Embryonic facial prominence (tissue), 1 donor: ENCODE data around the gene NEK5.
"Not testable (repeated sequence)": the region's sequence is repeated elsewhere in the genome, so short reads cannot be mapped to it uniquely, and the experiment has no call there.

Source experiments
- DNase-seq: peaks from one replicate; pipeline ENCODE4 v3.0.0-alpha.2; 2016; ENCODE audit errors: extremely low spot score

NEK5 gene

GRCh38 chr13:52079891-52080290 is 49.0 kb downstream of the NEK5 start:
- DNase-seq = not testable (repeated sequence)

GRCh38 chr13:52070929-52071523 is 57.8 kb downstream of the NEK5 start:
- no peak for DNase-seq

- DNase-seq = no peak
These were observed 61.6 kb downstream of the NEK5 start for GRCh38 chr13:52067237-52067636.

- no peak for DNase-seq
These were observed 67.3 kb downstream of the NEK5 start for GRCh38 chr13:52061587-52061986.

- not testable (repeated sequence) for DNase-seq
These were observed 67.8 kb downstream of the NEK5 start for GRCh38 chr13:52061064-52061463.

GRCh38 chr13:52053460-52053859 is 75.4 kb downstream of the NEK5 start:
- DNase-seq = no peak

GRCh38 chr13:52051400-52051799 is 77.5 kb downstream of the NEK5 start:
- DNase-seq = no peak

- DNase-seq = no peak
These were observed 80.4 kb downstream of the NEK5 start for GRCh38 chr13:52048516-52048915.

- DNase-seq = no peak
These were observed 81.4 kb downstream of the NEK5 start for GRCh38 chr13:52047463-52047862.

- no peak for DNase-seq
These were observed 85.2 kb downstream of the NEK5 start for GRCh38 chr13:52043675-52044074.

- no peak for DNase-seq
These were observed 92.8 kb downstream of the NEK5 start for GRCh38 chr13:52036037-52036436.

- no peak for DNase-seq
These were observed 94.2 kb downstream of the NEK5 start for GRCh38 chr13:52034616-52035226.

GRCh38 chr13:52033039-52033438 is 95.8 kb downstream of the NEK5 start:
- DNase-seq = no peak

- DNase-seq = not testable (repeated sequence)
These were observed 98.5 kb downstream of the NEK5 start for GRCh38 chr13:52030401-52030800.

- DNase-seq = no peak
These were observed 99.3 kb downstream of the NEK5 start for GRCh38 chr13:52029569-52029968.

- no peak for DNase-seq
These were observed 101.0 kb downstream of the NEK5 start for GRCh38 chr13:52027832-52028231.

- DNase-seq = no peak
These were observed 102.6 kb downstream of the NEK5 start for GRCh38 chr13:52026246-52026626.

GRCh38 chr13:52025475-52026245 is 103.2 kb downstream of the NEK5 start:
- DNase-seq = no peak

- no peak for DNase-seq
These were observed 104.4 kb downstream of the NEK5 start, which contains the start of gene UTP14C for GRCh38 chr13:52024481-52024880. UTP14C (plus strand) TSS chr13:52024691; CDS start chr13:52028805, 4,114 bp downstream.

- no peak for DNase-seq
These were observed 106.5 kb downstream of the NEK5 start for GRCh38 chr13:52022356-52022755.

- no peak for DNase-seq
These were observed 108.7 kb downstream of the NEK5 start for GRCh38 chr13:52020191-52020590.

GRCh38 chr13:52016296-52016695 is 112.6 kb downstream of the NEK5 start:
- no peak for DNase-seq

- no peak for DNase-seq
These were observed 116.4 kb downstream of the NEK5 start for GRCh38 chr13:52012512-52012836.
